ENCODE results near the gene GAREM1.

- TF ChIP-seq CTCF (IDR thresholded peaks at IDR 0.05) (no peak), EZH2phosphoT487 (IDR thresholded peaks at IDR 0.05) (peak; percentile 47), EZH2 (IDR thresholded peaks at IDR 0.05) (no peak)
These were observed 34.8 kb downstream of the GAREM1 start for GRCh38 chr18:32435631-32436500.

Data from neural progenitor cell (in vitro differentiated cells).